Vagina (tissue), 2 donors: ENCODE data around the gene ROR2. TPM values are rescaled to one million over a fixed set of nuclear protein-coding genes. Genes with fewer than 3 reads are reported as not detected.

Source experiments
- DNase-seq, 2 donors: peaks; one replicate each; pipeline ENCODE4 v3.0.0-alpha.2; 2017; ENCODE audit errors: extremely low spot score in 2 of 2
- H3K27ac ChIP-seq: fragments of 200-600 bp; sonication (generic); one replicate; pipeline ENCODE4 v1.5.1; 2019
- H3K27me3 ChIP-seq: fragments of 200-600 bp; sonication (generic); one replicate; pipeline ENCODE4 v1.5.1; 2019
- H3K36me3 ChIP-seq, 2 donors: fragments of 200-600 bp; sonication (generic); one replicate each; pipeline ENCODE4 v1.5.1; 2017 to 2019
- H3K4me1 ChIP-seq: fragments of 200-600 bp; sonication (generic); one replicate; pipeline ENCODE4 v1.5.1; 2019
- H3K4me3 ChIP-seq, 2 donors: fragments of 200-600 bp; sonication (generic); 1 replicate in 1 of 2; 2 replicates in 1 of 2; pipeline ENCODE4 v1.5.1; 2016 to 2019
- H3K9me3 ChIP-seq: fragments of 200-600 bp; sonication (generic); one replicate; pipeline ENCODE4 v1.5.1; 2019
- CTCF ChIP-seq, 3 experiments: fragments of 450-650 bp in 2 of 3; fragments of 200-600 bp in 1 of 3; sonication (generic) in 1 of 3; IDR thresholded peaks; one replicate each; pipeline ENCODE4 v1.5.1; 2017 to 2019; ENCODE audit warnings: antibody characterized with exemption in 3 of 3, mild to moderate bottlenecking in 2 of 3, moderate library complexity in 2 of 3
- POLR2A ChIP-seq, 2 donors: fragments of 450-650 bp; IDR thresholded peaks; one replicate each; pipeline ENCODE4 v1.6.1; 2017; ENCODE audit warnings: antibody characterized with exemption in 2 of 2, mild to moderate bottlenecking in 2 of 2, moderate library complexity in 2 of 2
- POLR2AphosphoS5 ChIP-seq, 2 donors: sonication (generic); formaldehyde crosslinking; IDR thresholded peaks; one replicate each; pipeline ENCODE4 v1.9.0; 2017; ENCODE audit warnings: antibody characterized with exemption in 2 of 2, mild to moderate bottlenecking in 2 of 2, low read depth in 1 of 2; ENCODE audit not compliant: insufficient read depth in 1 of 2
- intact Hi-C: fragments of 100-400 bp; cut with DNase I; formaldehyde crosslinking; loops from one replicate; pipeline ENCODE4 v1.15.1; 2023
- total RNA-seq: library from RNA; depleted of rRNA; stranded (reverse); fragments of >200 nt; gene quantifications from one replicate; pipeline ENCODE4 v1.2.3, GENCODE V29; 2016

ROR2 gene
- total RNA-seq, 1 donor from 2014 or later = 22.3 TPM

DNA sequence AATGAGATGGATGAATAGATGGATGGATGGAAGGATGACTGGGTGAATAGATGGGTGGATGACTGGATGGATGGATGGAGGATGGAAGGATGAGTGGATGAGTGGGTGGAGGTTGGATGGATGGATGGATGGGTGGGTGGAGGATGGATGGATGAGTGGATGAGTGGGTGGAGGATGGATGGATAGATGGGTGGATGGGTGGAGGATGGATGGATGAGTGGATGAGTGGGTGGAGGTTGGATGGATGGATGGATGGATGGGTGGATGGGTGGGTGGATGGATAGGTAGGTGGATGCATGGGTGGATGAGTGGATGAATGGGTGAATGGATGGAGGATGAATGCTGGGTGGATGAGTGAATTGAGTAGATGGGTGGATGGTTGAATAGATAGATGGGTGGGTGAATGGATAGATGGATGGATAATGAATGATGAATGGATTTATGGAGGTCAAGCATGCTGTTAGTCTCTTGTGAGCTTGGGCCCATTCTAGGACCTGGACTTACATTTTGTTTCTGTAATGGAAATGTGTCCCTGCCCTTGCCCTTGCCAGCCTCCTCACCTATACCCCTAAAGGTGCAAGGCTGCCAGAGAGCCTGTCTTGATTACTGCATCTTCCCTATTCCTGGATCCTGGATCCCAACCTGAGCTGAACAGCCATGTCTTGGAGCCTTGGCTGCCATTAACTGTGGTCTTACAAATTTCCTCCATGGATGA is 366.7 kb downstream of the ROR2 start:
- Histone ChIP-seq H3K9me3 (no peaks in the 10 kb centered on the region), H3K27me3 (no peaks in the 10 kb centered on the region), H3K36me3 (no peaks in the 10 kb centered on the region), H3K4me1 (no peaks in the 10 kb centered on the region), H3K4me3 (no peak overlapping the region), H3K27ac (no peak overlapping the region)
- TF ChIP-seq POLR2AphosphoS5 (IDR thresholded peaks at IDR 0.05; ENCODE audit: insufficient read depth in 1 of 2, low read depth in 1 of 2) (no peak), POLR2A (IDR thresholded peaks at IDR 0.05) (no peak), CTCF (IDR thresholded peaks at IDR 0.05) (no peak)
- intact Hi-C loops = no loop called here
- no peak for DNase-seq

DNA sequence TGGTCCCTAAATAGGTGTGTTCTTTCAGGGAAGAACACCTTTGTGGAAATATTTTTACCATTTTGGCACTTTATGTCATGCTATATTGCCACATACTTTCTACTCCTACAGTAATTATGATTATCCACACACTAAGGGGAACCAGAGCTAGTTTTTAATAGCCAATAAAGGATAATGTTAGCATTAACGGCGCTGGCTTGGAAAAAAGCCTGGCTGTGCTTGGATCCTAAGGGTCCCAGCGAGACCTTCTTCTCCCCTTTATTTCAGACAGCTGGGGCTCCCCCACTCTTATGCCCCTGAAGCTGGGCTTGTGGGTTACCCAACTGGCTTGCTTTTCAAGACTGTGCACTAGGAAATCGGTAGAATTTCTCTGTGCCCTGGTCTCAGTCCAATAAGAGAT is 367.8 kb downstream of the ROR2 start:
- H3K9me3 ChIP-seq = no peaks in the 10 kb centered on the region
- intact Hi-C loops = no loop called here
- H3K27ac ChIP-seq = no peak overlapping the region
- no peaks in the 10 kb centered on the region for H3K36me3 ChIP-seq
- H3K4me1 ChIP-seq = no peaks in the 10 kb centered on the region
- TF ChIP-seq CTCF (IDR thresholded peaks at IDR 0.05) (no peak), POLR2AphosphoS5 (IDR thresholded peaks at IDR 0.05; ENCODE audit: insufficient read depth in 1 of 2, low read depth in 1 of 2) (no peak), POLR2A (IDR thresholded peaks at IDR 0.05) (no peak)
- H3K27me3 ChIP-seq = no peaks in the 10 kb centered on the region
- no peak overlapping the region for H3K4me3 ChIP-seq
- no peak for DNase-seq

DNA sequence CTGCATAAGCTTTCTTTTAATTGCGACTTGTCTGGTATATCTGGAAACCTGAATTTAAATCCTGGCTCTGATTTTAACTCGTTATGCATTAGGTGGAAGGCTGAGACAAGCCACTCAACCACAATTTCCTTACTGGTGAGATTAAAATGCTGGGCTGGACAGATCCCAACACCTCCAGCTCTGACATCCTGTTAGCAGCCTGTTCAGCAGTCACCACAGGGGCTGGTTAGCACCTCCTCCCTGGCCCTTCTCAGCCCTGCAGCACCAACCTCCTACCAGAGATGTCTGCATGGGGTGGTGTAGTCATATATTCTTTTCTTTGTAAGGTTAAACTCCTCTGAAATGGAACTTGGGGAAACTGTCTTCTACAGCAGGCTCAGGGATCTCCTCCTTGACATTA is 369.9 kb downstream of the ROR2 start:
- no peak overlapping the region for H3K27ac ChIP-seq
- intact Hi-C loops = no loop called here
- H3K9me3 ChIP-seq = no peaks in the 10 kb centered on the region
- no peak for DNase-seq
- TF ChIP-seq CTCF (IDR thresholded peaks at IDR 0.05) = no peak
- TF ChIP-seq POLR2AphosphoS5 (IDR thresholded peaks at IDR 0.05; ENCODE audit: insufficient read depth in 1 of 2, low read depth in 1 of 2) = no peak
- no peak for TF ChIP-seq POLR2A (IDR thresholded peaks at IDR 0.05)
- H3K4me3 ChIP-seq = no peak overlapping the region
- no peaks in the 10 kb centered on the region for H3K36me3 ChIP-seq
- no peaks in the 10 kb centered on the region for H3K27me3 ChIP-seq
- H3K4me1 ChIP-seq = no peaks in the 10 kb centered on the region

DNA sequence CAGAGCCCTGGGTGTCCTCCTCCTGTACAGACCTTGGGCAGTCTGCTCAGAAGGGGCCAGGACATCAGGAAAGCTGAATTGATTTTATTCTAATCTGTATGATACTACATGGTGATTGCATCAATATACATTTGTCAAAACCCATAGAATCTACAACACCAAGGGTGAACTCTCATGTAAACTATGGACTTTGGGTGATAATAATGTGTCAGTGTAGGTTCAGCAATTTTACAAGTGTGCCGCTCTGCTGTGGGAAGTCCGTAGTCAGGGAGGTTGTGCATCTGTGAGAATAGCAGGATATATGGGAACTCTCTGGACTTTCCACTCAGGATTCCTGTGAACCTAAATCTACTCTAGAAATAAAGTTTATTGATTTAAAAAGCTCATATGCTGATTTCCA is 371.1 kb downstream of the ROR2 start:
- Histone ChIP-seq H3K9me3 (no peaks in the 10 kb centered on the region), H3K4me3 (no peak overlapping the region), H3K27me3 (no peaks in the 10 kb centered on the region), H3K4me1 (no peaks in the 10 kb centered on the region), H3K36me3 (no peaks in the 10 kb centered on the region), H3K27ac (no peak overlapping the region)
- DNase-seq = no peak
- TF ChIP-seq CTCF (IDR thresholded peaks at IDR 0.05) (no peak), POLR2AphosphoS5 (IDR thresholded peaks at IDR 0.05; ENCODE audit: insufficient read depth in 1 of 2, low read depth in 1 of 2) (no peak)
- intact Hi-C loops = no loop called here

DNA sequence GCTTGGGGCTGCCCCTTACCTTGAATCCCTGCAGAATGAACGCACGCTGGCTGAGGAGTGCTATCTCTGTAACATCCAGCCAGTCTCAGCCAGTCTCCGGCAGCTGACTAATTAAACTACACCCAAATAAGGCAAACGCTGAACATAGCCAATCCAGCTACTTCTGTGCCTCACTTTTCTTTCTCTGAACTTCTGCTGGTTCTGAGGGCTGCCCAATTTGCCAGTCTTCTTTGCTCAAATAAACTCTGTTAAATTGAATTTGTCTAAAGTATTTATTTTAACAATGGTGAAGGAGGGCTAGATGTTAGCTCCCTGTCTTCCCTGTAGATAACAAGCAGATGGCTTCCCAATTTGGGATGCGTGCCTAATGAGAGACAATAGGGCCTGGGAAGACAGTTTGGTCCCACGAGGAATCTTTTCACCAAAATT is 372.4 kb downstream of the ROR2 start:
- H3K4me1 ChIP-seq = no peaks in the 10 kb centered on the region
- H3K4me3 ChIP-seq = no peak overlapping the region
- TF ChIP-seq POLR2AphosphoS5 (IDR thresholded peaks at IDR 0.05; ENCODE audit: insufficient read depth in 1 of 2, low read depth in 1 of 2) (no peak), CTCF (IDR thresholded peaks at IDR 0.05) (no peak), POLR2A (IDR thresholded peaks at IDR 0.05) (no peak)
- intact Hi-C loops = no loop called here
- H3K36me3 ChIP-seq = no peaks in the 10 kb centered on the region
- no peak overlapping the region for H3K27ac ChIP-seq
- no peak for DNase-seq
- H3K27me3 ChIP-seq = no peaks in the 10 kb centered on the region
- no peaks in the 10 kb centered on the region for H3K9me3 ChIP-seq
